GM21528 (cell line): ENCODE results near the gene B4GALNT2.

ENCODE experiments used
- ATAC-seq: cut with Tn5 transposase; IDR thresholded peaks from one replicate; pipeline ENCODE4 v1.9.1; 2021; ENCODE audit warnings: mild to moderate bottlenecking, moderate library complexity; ENCODE audit not compliant: unreplicated experiment, low FRiP score

B4GALNT2 gene

DNA sequence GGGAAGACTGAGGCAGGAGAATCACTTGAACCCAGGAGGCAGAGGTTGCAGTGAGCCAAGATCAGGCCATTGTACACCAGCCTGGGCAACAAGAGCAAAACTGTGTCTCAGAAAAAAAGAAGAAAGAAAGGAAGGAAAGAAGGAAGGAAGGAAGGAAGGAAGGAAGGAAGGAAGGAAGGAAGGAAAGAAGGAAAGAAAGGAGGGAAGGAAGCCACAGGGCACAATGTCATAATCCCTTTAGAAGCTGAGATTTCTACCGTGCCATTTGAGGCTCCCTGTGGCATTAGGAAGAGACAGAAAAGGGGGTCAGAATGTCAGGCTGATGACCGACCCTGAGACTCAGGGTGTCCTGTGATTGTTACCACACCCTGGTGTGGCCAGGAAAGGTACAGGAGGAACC, 71.2 kb downstream of the B4GALNT2 start:
- no peak for ATAC-seq

DNA sequence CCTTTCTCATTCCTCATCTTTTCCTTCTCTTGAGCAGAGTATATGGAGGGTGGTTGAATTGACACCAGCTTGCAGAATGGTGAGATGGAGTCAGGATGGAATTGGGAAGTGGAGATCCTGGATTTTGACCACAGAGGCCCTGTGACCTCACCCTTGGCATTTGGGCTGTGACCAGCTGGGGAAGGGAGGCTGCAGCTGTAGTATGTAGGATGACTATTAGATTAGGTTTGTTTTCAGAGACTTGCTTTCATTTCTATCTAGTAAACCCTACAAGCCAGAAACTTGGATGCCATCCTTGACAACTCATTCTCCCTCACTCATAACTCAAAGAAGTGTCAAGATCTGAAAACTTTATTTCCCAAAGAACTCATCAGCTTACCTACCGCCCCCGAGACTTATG, 71.9 kb downstream of the B4GALNT2 start:
- no peak for ATAC-seq

DNA sequence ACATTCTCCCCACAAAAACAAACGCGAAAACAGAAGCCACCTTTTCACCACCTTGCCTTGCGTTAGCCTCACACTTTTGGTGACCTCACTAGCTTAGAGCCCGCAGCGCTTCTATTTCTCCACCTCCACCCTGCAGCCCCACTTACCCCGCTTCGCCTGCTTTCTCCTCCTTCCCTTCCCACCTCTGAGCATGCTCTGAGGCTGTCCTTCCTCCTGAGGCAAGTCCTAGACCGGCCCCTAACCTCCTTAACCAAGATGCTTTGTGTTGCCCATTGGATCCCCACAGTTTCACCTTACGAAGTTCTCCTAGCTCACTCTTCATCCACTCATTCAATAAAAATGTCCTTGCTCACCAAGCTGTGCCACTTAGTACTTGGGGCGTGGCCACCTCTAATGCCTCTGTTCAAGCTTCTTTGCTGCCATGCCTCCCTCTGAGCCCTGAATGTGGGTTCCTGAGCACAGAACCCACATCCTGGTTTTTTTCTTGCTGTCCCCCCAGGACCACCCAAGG, 76.5 kb downstream of the B4GALNT2 start:
- ATAC-seq, result no peak

DNA sequence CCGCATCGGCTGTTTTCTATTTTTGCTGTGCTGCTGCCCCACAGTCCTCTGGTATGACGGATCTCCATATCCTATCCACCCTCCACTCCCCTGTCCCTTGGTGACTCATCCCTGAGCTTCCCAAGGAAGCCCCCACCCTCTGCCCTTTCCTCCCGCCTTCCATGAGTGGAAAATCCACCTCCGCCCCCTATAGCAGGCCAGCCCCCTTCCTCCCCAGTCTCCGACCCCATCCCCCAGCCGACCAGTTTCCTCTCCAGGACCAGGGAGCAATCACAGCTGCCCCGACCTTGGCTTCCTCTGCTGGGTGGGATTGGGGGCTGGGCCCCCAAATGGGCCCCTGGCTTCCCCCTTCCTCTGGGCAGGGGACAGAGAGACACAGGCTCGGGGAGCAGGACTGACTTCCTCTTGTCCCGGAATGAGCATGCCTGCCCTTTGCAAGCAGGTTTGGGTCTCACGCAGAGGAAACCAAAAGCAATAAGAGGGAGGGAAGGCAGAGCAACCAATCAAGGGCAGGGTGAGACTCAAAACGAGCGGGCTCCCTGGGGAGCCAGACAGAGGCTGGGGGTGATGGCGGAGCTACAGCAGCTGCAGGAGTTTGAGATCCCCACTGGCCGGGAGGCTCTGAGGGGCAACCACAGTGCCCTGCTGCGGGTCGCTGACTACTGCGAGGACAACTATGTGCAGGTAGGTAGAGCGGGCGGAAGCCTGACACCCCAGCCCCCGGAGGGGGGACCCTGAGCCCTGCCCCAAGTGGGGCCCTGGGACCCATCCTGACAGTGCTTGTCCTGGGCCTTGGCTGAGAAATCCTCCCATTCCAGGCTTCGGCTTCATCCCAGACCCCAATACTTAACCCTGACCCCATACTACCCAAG, 77.8 kb downstream of the B4GALNT2 start, which contains the start of the genes ABI3 and GNGT2:
TSS of gene ABI3 (plus strand) at position 550 of the 872 bp plus-strand sequence. CDS start at position 568, 18 bp downstream.
TSS of gene GNGT2 (minus strand) at position 417 of the 872 bp plus-strand sequence. CDS start 3,152 bp downstream, outside the sequence.
- ATAC-seq, result peak; percentile 72

DNA sequence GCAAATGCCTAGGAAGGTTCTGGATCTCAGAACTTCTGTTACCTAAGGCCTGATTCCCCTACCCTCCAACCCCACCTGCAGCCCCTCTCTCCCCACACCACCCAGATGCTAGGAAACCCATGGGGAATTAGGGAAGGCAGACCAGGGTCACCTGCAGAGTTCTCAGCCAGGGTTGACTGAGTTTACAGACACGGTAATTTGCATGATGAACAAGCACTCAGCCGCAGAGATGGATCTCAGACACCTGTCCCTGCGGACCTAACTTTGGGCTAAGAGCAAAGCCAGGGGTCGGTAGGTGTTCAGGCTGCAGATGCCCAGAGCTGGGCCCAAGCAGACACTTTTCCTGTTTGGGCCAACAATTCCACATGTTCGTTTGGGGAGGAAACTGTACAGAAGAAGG, 80.8 kb downstream of the B4GALNT2 start:
- ATAC-seq, result no peak

DNA sequence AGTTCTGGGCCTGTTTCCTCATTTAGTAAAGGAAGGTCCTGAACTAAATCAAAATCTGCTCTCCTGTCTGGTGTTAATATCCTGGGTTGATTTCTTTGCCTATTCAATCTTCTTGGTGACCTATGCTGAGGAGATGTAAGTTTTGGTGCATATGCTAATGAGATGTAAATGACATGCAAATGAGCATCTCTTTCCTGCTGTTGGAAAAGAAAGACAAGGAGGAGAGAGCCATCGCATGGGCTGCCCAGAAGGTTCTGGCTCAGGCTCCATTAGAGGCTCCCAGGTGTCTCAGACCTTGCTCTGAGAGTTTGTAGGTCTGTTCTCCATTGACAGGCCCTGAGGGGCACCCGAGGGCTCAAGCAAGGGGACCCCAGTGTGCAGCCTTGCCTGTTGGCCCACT, 81.3 kb downstream of the B4GALNT2 start:
- ATAC-seq, result no peak

DNA sequence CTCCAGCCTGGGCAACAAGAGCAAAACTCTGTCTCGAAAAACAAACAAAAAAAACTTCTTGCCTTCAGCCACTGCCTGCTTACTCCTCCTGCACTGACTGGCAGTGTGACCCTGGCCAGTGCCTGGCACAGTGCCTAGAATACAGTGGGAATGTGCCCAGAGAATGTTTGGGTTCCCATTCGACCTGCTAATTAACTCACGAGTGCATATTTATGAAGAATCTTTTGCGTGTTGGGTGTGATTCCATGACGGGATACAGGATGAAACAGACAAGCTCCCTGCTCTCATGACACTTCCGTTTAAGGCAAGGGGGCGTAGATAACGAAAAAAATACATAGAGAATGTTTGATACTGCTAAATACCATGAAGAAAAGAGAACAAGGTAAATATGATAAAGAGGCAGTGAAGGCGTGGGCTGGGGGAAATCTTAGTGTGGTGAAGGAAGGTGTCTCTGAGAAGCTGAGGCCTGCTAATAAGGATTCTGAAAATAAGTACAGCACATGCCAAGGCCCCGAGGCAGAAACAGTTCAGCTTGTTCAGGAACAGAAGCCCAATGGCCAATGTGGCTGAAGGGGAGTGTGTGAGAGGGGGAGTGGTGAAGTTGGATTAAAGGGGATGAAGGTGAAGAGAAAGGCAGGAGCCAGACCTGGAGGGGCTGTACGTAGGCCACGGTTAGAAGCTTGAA, 82.2 kb downstream of the B4GALNT2 start:
- no peak for ATAC-seq

DNA sequence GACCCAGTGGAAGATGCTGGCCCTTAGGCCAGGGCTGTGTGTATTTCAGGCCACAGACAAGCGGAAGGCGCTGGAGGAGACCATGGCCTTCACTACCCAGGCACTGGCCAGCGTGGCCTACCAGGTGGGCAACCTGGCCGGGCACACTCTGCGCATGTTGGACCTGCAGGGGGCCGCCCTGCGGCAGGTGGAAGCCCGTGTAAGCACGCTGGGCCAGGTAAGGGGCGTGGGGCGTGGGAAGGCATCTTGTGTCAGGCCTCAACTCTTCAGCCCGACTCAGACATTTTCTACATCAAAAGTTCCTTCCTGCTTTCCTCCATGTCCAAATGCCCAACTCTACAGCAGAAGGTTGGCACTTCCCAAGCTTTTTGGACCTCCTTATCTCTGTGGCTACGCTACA, 83.9 kb downstream of the B4GALNT2 start:
- no peak for ATAC-seq

DNA sequence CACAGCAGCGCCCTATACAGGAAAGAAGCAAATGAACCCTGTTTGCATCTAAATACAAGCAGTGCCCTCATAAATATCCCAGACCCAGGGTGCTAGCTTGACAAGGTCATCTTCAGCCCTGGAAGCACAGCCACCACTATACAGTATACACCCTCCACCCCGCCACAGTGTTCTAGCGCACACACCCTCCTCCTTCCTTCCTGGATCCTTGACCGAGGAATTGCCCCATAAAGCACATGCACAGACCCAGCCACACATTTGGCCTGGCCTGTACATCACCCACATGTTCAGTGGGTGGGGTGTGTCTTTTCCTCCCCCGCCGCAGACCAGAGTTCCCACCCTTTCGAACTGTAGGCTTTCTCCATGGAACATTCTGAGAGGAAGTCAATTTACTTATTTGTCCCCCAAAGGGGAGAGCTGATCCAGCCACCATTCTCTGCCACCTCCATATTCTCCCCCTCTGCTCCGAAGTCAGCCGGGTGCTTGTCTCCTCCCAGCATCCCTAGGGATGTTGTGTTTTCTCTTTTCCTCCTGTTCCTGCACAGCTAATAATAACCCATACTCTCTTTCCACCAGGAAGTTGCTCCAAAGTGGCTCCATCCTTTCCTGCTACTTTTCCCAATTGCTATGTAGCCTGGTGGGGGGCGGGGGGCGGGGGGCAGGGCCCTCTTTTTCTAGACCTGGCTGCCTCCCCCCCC, 84.5 kb downstream of the B4GALNT2 start:
- no peak for ATAC-seq

DNA sequence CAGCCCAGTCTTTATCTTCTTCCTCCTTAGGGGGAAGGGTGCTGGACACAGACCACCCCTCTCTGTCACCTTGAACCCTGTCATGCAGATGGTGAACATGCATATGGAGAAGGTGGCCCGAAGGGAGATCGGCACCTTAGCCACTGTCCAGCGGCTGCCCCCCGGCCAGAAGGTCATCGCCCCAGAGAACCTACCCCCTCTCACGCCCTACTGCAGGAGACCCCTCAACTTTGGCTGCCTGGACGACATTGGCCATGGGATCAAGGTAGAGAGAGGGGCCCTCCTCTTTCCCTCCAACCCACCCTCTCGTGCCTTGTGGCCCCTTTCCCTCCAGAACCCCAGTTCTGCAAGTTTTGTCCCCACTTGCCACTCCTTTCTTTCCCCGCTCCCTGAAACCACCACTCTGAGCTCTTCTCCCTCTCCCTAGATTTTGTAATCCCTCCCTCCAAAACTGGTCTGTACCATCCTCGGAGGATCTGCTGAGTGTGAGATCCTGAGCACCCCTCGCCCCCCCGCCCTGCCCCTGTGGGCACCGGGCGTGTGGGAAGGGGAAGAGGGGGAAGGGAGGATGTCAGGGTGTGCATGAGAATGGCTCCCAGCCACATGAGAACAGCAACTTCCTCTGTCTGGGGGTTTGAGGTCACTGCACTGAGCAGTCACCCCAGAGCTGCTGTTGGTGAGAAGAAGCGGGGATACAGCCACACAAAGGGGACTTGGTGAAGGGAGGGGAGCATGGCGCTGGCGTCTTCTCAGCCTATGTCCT, 85.3 kb downstream of the B4GALNT2 start:
- peak; percentile 46 for ATAC-seq

DNA sequence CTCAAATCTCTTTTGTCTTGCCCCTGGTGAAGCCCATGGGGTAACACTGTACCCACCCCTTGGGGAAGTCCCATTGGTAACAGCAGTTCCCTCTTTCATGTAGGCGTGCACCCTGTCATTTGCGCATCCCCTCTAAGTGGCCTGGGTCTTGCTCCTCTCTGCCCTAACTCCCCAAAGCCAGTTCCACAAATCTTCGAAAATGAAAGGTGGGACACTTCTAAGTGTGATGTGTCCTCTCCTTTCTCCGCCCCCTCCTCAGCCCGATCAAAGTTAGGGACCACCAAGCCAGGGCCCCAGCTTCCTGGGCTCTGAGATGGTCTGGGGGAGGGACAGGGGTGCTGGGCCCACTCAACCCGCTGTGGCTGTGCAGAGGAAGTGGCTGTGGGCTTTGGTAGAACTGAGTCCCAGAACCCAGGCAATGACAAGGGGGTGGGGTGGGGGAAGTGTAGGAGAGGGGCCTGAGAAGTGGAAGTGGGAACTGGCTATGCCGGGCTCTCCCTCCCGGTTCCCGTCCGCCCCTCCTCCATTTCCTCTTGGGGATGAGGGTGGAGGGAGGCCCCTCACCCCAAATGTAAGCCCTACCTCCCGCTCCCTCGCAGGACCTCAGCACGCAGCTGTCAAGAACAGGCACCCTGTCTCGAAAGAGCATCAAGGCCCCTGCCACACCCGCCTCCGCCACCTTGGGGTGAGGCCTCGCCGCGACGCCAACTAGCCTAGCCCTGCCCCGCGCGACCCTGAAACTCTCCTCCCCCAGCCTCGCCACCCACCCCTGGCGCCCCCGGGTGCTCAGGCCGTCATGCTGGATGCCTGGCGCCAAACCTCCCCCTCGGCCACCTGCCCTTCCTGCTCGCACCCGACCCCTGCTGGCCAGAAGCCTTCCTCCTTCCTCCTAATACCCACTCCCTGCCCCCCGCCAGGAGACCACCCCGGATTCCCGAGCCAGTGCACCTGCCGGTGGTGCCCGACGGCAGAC, 86.7 kb downstream of the B4GALNT2 start:
- ATAC-seq, result no peak

DNA sequence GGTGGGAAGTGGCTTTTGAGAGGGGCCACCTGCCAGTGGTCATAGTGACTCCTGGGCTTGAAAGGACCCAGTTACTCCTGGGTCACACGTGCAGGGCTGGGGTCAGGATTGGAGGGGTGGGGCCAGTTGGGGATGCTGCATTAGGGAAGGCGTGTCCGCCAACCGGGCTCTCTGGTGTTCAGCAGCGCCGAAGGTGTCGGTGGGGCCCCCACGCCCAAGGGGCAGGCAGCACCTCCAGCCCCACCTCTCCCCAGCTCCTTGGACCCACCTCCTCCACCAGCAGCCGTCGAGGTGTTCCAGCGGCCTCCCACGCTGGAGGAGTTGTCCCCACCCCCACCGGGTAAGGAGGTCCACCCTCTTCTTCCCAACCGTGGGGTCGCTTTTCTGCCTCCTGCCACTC, 87.4 kb downstream of the B4GALNT2 start:
- ATAC-seq, result no peak

DNA sequence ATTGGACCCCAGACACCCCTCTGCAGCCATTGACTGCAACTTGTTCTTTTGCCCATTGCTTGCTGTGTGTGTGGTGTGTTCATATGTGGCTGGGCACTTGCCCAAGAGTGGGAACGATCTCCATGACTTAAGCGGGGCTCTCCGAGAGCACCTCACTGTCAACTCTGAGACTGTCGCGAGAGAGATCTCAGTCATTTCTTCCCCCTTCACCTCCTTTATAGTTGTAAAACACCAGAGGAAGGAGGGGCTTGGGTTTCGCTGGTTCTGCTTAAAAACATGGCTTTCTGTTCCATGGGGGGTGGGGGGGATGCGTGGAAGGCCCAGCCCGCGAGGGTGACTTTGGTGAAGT, 90.6 kb downstream of the B4GALNT2 start:
- ATAC-seq, result no peak

DNA sequence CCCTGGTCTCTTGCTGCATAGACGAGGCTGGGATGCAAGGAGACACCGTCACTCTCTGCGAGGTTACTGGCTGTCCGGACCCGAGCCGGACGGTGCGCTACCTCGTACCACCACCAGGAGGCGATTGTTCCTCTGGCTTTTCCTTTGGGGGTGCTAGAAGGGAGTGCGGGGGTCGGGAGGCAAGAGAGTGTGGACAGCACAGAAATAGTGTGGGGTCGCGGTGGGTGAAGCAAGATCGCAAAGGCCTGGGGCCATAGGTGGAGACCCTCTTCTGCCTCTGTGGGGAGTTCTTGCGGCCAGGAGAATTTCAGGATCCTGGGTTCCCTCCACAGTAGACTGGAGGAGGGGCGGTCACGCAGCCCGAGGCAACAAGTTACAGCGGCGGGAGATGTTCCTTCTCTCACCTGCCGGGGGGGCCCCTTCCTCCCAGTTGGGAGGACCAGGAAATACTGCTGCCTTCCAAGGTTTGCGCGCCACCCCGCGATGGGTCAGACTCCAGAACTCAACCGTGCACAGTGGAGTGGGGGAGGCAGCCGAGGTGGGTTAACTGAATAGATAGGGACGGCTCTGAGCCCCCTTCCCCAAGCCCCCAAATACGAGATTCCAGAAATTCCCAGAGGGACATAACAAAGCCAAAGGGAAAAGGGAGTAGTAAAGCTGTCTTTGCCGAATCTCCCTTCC, 91.1 kb downstream of the B4GALNT2 start:
- no peak for ATAC-seq

DNA sequence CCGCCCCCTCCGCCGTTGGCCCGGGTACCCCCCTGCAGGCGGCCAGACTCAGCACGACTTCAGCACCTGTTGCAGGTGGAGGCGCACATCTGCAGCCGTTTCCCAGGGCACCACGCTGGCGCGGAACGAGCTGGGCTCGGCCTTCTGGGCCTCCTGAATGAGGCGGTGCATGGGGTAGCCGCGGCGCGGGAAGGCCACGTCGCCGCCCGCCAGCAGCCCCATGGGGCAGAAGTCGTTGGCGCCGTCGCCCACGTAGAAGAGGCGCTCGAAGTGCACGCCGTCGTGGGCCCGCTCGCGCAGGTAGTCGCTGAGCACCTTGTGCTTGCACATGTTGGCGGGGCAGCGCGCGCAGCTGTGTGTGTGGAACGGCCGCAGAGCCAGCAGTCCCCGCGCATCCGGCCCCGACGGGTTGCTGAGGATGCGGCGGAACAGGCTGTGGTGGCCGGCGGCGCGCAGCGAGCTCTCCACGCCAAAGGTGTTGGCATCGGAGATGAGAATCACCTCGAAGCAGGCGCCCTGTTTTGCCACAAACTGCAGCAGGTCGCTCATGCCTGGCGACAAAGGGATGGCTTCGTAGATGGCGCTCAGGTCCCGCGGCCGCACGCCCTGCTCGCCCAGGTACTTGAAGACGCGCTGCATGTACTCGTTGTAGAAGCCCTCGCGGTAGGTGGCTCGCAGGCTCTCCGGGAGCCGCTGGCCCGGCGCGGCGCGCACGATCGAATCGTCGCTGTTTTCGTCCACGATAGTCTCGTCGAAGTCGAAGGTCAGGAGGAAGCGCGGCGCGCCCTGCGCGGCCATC, 91.8 kb downstream of the B4GALNT2 start:
- no peak for ATAC-seq

DNA sequence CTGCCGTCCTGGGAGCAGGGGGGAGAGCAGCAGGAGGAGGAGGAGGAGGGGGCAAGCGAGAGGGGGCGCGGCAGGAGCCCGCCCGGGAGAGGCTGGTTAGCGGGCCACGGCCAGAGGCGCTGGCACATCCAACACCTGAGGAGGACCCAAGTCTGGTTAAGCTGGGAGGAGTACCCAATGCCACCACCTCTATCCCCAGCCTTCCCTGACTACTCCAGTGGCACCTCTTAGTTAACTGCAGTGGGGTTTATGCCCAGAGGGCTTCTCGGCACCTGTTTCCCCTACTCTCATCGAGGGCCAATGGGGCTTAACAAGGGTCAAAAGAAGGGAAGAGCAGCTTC, 92.4 kb downstream of the B4GALNT2 start:
- no peak for ATAC-seq

DNA sequence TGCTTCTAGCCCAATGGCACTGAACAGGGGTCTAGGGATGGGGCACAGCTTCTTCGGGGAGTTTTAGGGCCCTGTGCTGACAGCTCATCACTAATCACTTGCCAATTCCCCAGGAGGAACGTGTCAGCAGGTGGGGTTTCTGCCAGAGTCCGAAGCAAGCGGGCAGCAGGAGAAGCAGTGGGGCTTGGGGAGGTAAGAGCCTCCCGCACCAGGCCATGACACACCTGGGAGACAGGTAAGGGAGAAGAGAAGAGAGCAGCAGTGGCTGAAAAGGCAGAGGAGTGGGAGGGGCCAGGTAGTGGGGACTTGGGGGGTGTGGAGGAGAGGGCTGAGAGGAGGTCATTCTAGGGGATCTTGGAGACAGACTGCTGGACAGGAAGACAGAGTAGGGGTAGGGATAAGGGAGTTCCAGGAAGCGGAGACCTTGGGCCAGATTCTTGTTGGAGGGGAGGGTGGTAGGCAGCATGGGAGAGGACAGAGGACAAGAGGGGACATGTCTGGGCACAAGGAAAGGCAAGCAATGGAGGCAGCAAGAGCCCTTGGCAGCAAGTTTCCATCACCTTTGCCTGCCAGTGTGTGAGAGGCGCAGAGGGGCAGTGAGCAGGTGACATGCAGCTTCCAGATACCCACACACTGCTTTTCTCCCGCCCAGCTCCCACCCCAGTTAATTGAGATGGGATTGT, 93.1 kb downstream of the B4GALNT2 start:
- no peak for ATAC-seq
